Mucosa of rectum (tissue), 2 donors: ENCODE data around the gene PRRG2.

ENCODE experiments used
- H3K27ac ChIP-seq, 2 donors: one replicate each; pipeline ENCODE4 v1.7.0; 2013; ENCODE audit warnings: inconsistent platforms in 2 of 2, low read depth in 2 of 2, low read length in 2 of 2
- H3K27me3 ChIP-seq, 2 donors: one replicate each; pipeline ENCODE4 v1.7.0; 2013; ENCODE audit warnings: low read length in 2 of 2; ENCODE audit not compliant: control insufficient read depth in 2 of 2, insufficient read depth in 2 of 2
- H3K36me3 ChIP-seq, 2 donors: one replicate each; pipeline ENCODE4 v1.7.0; 2013; ENCODE audit warnings: low read length in 2 of 2; ENCODE audit not compliant: control insufficient read depth in 2 of 2, insufficient read depth in 2 of 2
- H3K4me1 ChIP-seq, 2 donors: one replicate each; pipeline ENCODE4 v1.7.0; 2013; ENCODE audit warnings: low read length in 2 of 2, mild to moderate bottlenecking in 1 of 2; ENCODE audit not compliant: control insufficient read depth in 2 of 2, insufficient read depth in 2 of 2
- H3K4me3 ChIP-seq, 2 donors: one replicate each; pipeline ENCODE4 v1.7.0; 2013; ENCODE audit warnings: low read length in 2 of 2
- H3K9ac ChIP-seq, 2 donors: one replicate each; pipeline ENCODE4 v1.7.0; 2013; ENCODE audit warnings: low read length in 2 of 2, low read depth in 1 of 2, mild to moderate bottlenecking in 1 of 2
- H3K9me3 ChIP-seq, 2 donors: one replicate each; pipeline ENCODE4 v1.7.0; 2013; ENCODE audit warnings: low read length in 2 of 2; ENCODE audit not compliant: control insufficient read depth in 2 of 2
- donor health status: healthy.
- donor health status: Normal muscosa, but diverticular disease.

The PRRG2 gene

GRCh38 chr19:49570138-49570856 is 10.8 kb upstream of the PRRG2 start:
- H3K4me3 ChIP-seq = no peak overlapping the region
- H3K9ac ChIP-seq = peak overlapping the region in 1 of 2 donors; percentile 40
- peaks cover 35 to 39% of the 10 kb centered on the region in 2 donors for H3K4me1 ChIP-seq
- H3K36me3 ChIP-seq = peaks cover 10 to 12% of the 10 kb centered on the region in 2 donors
- peak overlapping the region in 1 of 2 donors; percentile 45 for H3K27ac ChIP-seq
- H3K27me3 ChIP-seq = no peaks in the 10 kb centered on the region
- H3K9me3 ChIP-seq = no peaks in the 10 kb centered on the region

GRCh38 chr19:49570997-49571676 is 10.0 kb upstream of the PRRG2 start:
- peak overlapping the region in 1 of 2 donors; percentile 40 for H3K9ac ChIP-seq
- peaks cover 28 to 34% of the 10 kb centered on the region in 2 donors for H3K4me1 ChIP-seq
- H3K27ac ChIP-seq = no peak overlapping the region
- H3K9me3 ChIP-seq = no peaks in the 10 kb centered on the region
- H3K4me3 ChIP-seq = no peak overlapping the region
- H3K36me3 ChIP-seq = peaks cover 10 to 18% of the 10 kb centered on the region in 2 donors
- H3K27me3 ChIP-seq = no peaks in the 10 kb centered on the region

- peaks cover 10 to 20% of the 10 kb centered on the region in 2 donors for H3K36me3 ChIP-seq
- H3K9me3 ChIP-seq = no peaks in the 10 kb centered on the region
- H3K4me1 ChIP-seq = peaks cover 14 to 22% of the 10 kb centered on the region in 2 donors
- no peaks in the 10 kb centered on the region for H3K27me3 ChIP-seq
- no peak overlapping the region for H3K27ac ChIP-seq
- H3K9ac ChIP-seq = no peak overlapping the region
- no peak overlapping the region for H3K4me3 ChIP-seq
These were observed 8.1 kb upstream of the PRRG2 start for GRCh38 chr19:49573009-49573408.

GRCh38 chr19:49573425-49573824 is 7.7 kb upstream of the PRRG2 start:
- Histone ChIP-seq H3K27me3 (no peaks in the 10 kb centered on the region), H3K4me3 (no peak overlapping the region), H3K36me3 (peaks cover 10 to 20% of the 10 kb centered on the region in 2 donors), H3K27ac (no peak overlapping the region), H3K9ac (no peak overlapping the region), H3K9me3 (no peaks in the 10 kb centered on the region), H3K4me1 (peaks cover 10 to 18% of the 10 kb centered on the region in 2 donors)

GRCh38 chr19:49574206-49574755 is 6.8 kb upstream of the PRRG2 start:
- Histone ChIP-seq H3K27me3 (no peaks in the 10 kb centered on the region), H3K9ac (no peak overlapping the region), H3K4me3 (no peak overlapping the region), H3K36me3 (peaks cover 10 to 20% of the 10 kb centered on the region in 2 donors), H3K4me1 (peaks cover 8 to 17% of the 10 kb centered on the region in 2 donors), H3K9me3 (no peaks in the 10 kb centered on the region), H3K27ac (no peak overlapping the region)

- peak overlapping the region in 1 of 2 donors; percentile 28 for H3K9ac ChIP-seq
- H3K4me3 ChIP-seq = peak overlapping the region; percentile 90 to 97
- no peaks in the 10 kb centered on the region for H3K9me3 ChIP-seq
- H3K4me1 ChIP-seq = peaks cover 13 to 17% of the 10 kb centered on the region in 2 donors
- H3K27ac ChIP-seq = no peak overlapping the region
- H3K27me3 ChIP-seq = no peaks in the 10 kb centered on the region
- peaks cover 4 to 15% of the 10 kb centered on the region in 2 donors for H3K36me3 ChIP-seq
These were observed 1.9 kb upstream of the PRRG2 start for GRCh38 chr19:49579193-49579592.

GRCh38 chr19:49579947-49580263 is 1.2 kb upstream of the PRRG2 start:
- Histone ChIP-seq H3K27ac (peak overlapping the region; percentile 76 to 78), H3K4me3 (peak overlapping the region; percentile 90 to 97), H3K27me3 (no peaks in the 10 kb centered on the region), H3K9ac (peak overlapping the region; percentile 84 to 96), H3K9me3 (no peaks in the 10 kb centered on the region), H3K36me3 (peaks cover 0 to 10% of the 10 kb centered on the region in 2 donors), H3K4me1 (peaks cover 13 to 17% of the 10 kb centered on the region in 2 donors)

GRCh38 chr19:49580264-49581006 is 681 bp upstream of the PRRG2 start, which contains the start of gene NOSIP:
Gene NOSIP (minus strand): TSS chr19:49580556. CDS start chr19:49560691, 19,865 bp downstream.
- Histone ChIP-seq H3K9ac (peak within 1 kb of the TSS; percentile 84 to 96), H3K9me3 (no peaks in the 10 kb centered on the region), H3K27ac (peak within 1 kb of the TSS; percentile 76 to 78), H3K4me3 (peak within 1 kb of the TSS; percentile 90 to 97), H3K4me1 (peaks cover 13 to 17% of the 10 kb centered on the region in 2 donors), H3K27me3 (no peaks in the 10 kb centered on the region), H3K36me3 (peaks cover 0 to 6% of the 10 kb centered on the region in 2 donors)

GRCh38 chr19:49583239-49583638 is 2.1 kb downstream of the PRRG2 start:
- H3K9ac ChIP-seq = no peak overlapping the region
- H3K4me3 ChIP-seq = no peak overlapping the region
- H3K36me3 ChIP-seq = no peaks in the 10 kb centered on the region
- H3K27ac ChIP-seq = no peak overlapping the region
- peaks cover 13 to 17% of the 10 kb centered on the region in 2 donors for H3K4me1 ChIP-seq
- H3K27me3 ChIP-seq = no peaks in the 10 kb centered on the region
- no peaks in the 10 kb centered on the region for H3K9me3 ChIP-seq
